NT2/D1 (cell line): ENCODE measurements around the gene DCX.

Experiments used
- SUZ12 ChIP-seq: IDR thresholded peaks from 2 replicates; pipeline ENCODE4 v1.6.1; 2011; ENCODE audit not compliant: insufficient read length, insufficient read depth; ENCODE audit errors: extremely low read depth
- YY1 ChIP-seq: IDR thresholded peaks from 2 replicates; pipeline ENCODE4 v1.6.1; 2011; ENCODE audit not compliant: insufficient read length, insufficient read depth

GRCh38 chrX:111363741-111364140, 48.3 kb downstream of the DCX start:
- TF ChIP-seq SUZ12 (no peak), YY1 (no peak)
